Upper lobe of left lung (tissue), 6 donors: Measurements from ENCODE around the gene ATIC. TPM values are rescaled to one million over a fixed set of nuclear protein-coding genes. Genes with fewer than 3 reads are reported as not detected.

ENCODE experiments used
- ATAC-seq, 2 donors: fragments of 200-7000 bp; cut with Tn5 transposase; one replicate each; pipeline ENCODE4 v1.9.1; 2022; ENCODE audit warnings: mild to moderate bottlenecking in 2 of 2, moderate library complexity in 2 of 2; ENCODE audit not compliant: low FRiP score in 2 of 2
- DNase-seq, 2 donors: peaks; one replicate each; pipeline ENCODE4 v3.0.0-alpha.2; 2019 to 2020
- H3K27ac ChIP-seq, 4 donors: fragments of 200-600 bp; sonication (generic); one replicate each; pipeline ENCODE4 v1.5.1; 2016 to 2019
- H3K27me3 ChIP-seq, 4 donors: fragments of 200-600 bp; sonication (generic); one replicate each; pipeline ENCODE4 v1.5.1; 2017 to 2019
- H3K36me3 ChIP-seq, 4 donors: fragments of 200-600 bp; sonication (generic); one replicate each; pipeline ENCODE4 v1.5.1; 2016 to 2019
- H3K4me1 ChIP-seq, 4 donors: fragments of 200-600 bp; sonication (generic); one replicate each; pipeline ENCODE4 v1.5.1; 2018 to 2019
- H3K4me3 ChIP-seq, 4 donors: fragments of 200-600 bp; sonication (generic); one replicate each; pipeline ENCODE4 v1.5.1; 2017 to 2019; ENCODE audit warnings: mild to moderate bottlenecking in 2 of 4, moderate library complexity in 1 of 4
- H3K9me3 ChIP-seq, 4 donors: fragments of 200-600 bp; sonication (generic); one replicate each; pipeline ENCODE4 v1.5.1; 2018 to 2019
- CTCF ChIP-seq, 6 experiments: fragments of 450-650 bp in 4 of 6; fragments of 200-600 bp in 2 of 6; sonication (generic) in 2 of 6; IDR thresholded peaks; one replicate each; pipeline ENCODE4 v1.5.1; 2016 to 2019; ENCODE audit warnings: antibody characterized with exemption in 6 of 6
- EP300 ChIP-seq, 4 donors: sonication (generic); formaldehyde crosslinking; IDR thresholded peaks; one replicate each; pipeline ENCODE4 v1.5.1; 2017; ENCODE audit warnings: antibody characterized with exemption in 4 of 4, control low read depth in 2 of 4
- POLR2A ChIP-seq, 4 donors: fragments of 450-650 bp; IDR thresholded peaks; one replicate each; pipeline ENCODE4 v1.5.1; 2016 to 2017; ENCODE audit warnings: antibody characterized with exemption in 4 of 4, mild to moderate bottlenecking in 2 of 4
- POLR2AphosphoS5 ChIP-seq, 2 donors: sonication (generic); formaldehyde crosslinking; IDR thresholded peaks; one replicate each; pipeline ENCODE4 v1.5.1; 2017; ENCODE audit warnings: antibody characterized with exemption in 2 of 2
- WGBS, 2 donors: methylation state at CpG; one replicate each; pipeline ENCODE4 v1.1.5; 2017 to 2018; 5-methylcytosine and 5-hydroxymethylcytosine counted together
- total RNA-seq, 6 donors: library from RNA; depleted of rRNA in 4 of 6; stranded (reverse); fragments of >200 nt in 4 of 6; gene quantifications; one replicate each; pipeline versions ENCODE4 v1.1.0 to v1.2.1, GENCODE V29; 2016 to 2021
- donor health status: DM: no; HTN: no; CAD: no; lungs with moderate emphysema.
- donor health status: DM: no; HTN: yes; CAD: no; lungs with severe emphysema.

ATIC gene
- total RNA-seq, 6 donors from 2014 or later: 25.1 to 69.2 (median 56.6) TPM

GRCh38 chr2:215369181-215369760 lies 57.4 kb downstream of the ATIC start:
- no peak overlapping the region for H3K27ac ChIP-seq
- 84 to 86% methylated on average over 3 of the region's 3 CpGs for WGBS, 2 donors
- ATAC-seq: no peak
- no peaks in the 10 kb centered on the region for H3K9me3 ChIP-seq
- TF ChIP-seq POLR2A (IDR thresholded peaks at IDR 0.05) (no peak), EP300 (IDR thresholded peaks at IDR 0.05) (no peak), CTCF (IDR thresholded peaks at IDR 0.05) (no peak), POLR2AphosphoS5 (IDR thresholded peaks at IDR 0.05) (no peak)
- no peak for DNase-seq
- H3K4me3 ChIP-seq: no peak overlapping the region
- H3K36me3 ChIP-seq: peaks cover 3 to 56% (median 23%) of the 10 kb centered on the region in 4 donors
- H3K27me3 ChIP-seq: no peaks in the 10 kb centered on the region
- H3K4me1 ChIP-seq: no peaks in the 10 kb centered on the region

GRCh38 chr2:215370112-215370965 lies 58.5 kb downstream of the ATIC start:
- Histone ChIP-seq H3K27ac (no peak overlapping the region), H3K9me3 (no peaks in the 10 kb centered on the region), H3K4me1 (no peaks in the 10 kb centered on the region), H3K4me3 (no peak overlapping the region), H3K27me3 (no peaks in the 10 kb centered on the region), H3K36me3 (peaks cover 7 to 56% (median 27%) of the 10 kb centered on the region in 4 donors)
- TF ChIP-seq EP300 (IDR thresholded peaks at IDR 0.05) (no peak), POLR2A (IDR thresholded peaks at IDR 0.05) (no peak), POLR2AphosphoS5 (IDR thresholded peaks at IDR 0.05) (no peak), CTCF (IDR thresholded peaks at IDR 0.05) (no peak)
- 84 to 87% methylated on average over 14 of the region's 14 CpGs for WGBS, 2 donors
- peak in 1 of 2 donors; percentile 67 for ATAC-seq
- no peak for DNase-seq

GRCh38 chr2:215371915-215372897 lies 60.3 kb downstream of the ATIC start:
- ATAC-seq (peak in 1 of 2 donors; percentile 23), DNase-seq (no peak)
- 89 to 91% methylated on average over 9 to 14 of the region's 14 CpGs for WGBS, 2 donors

GRCh38 chr2:215372968-215373649 lies 61.2 kb downstream of the ATIC start:
- no peaks in the 10 kb centered on the region for H3K27me3 ChIP-seq
- peaks cover 13 to 61% (median 35%) of the 10 kb centered on the region in 4 donors for H3K36me3 ChIP-seq
- no peak overlapping the region for H3K27ac ChIP-seq
- no peaks in the 10 kb centered on the region for H3K4me1 ChIP-seq
- no peak overlapping the region for H3K4me3 ChIP-seq
- 92 to 94% methylated on average over 9 of the region's 9 CpGs for WGBS, 2 donors
- DNase-seq: no peak
- no peak for ATAC-seq
- no peaks in the 10 kb centered on the region for H3K9me3 ChIP-seq
- no peak for TF ChIP-seq CTCF (IDR thresholded peaks at IDR 0.05)
- no peak for TF ChIP-seq EP300 (IDR thresholded peaks at IDR 0.05)
- no peak for TF ChIP-seq POLR2A (IDR thresholded peaks at IDR 0.05)
- TF ChIP-seq POLR2AphosphoS5 (IDR thresholded peaks at IDR 0.05): no peak

More at GRCh38 chr2:215371915-215372897, 60.3 kb downstream of the ATIC start:
- H3K4me1 ChIP-seq: no peaks in the 10 kb centered on the region
- no peak overlapping the region for H3K27ac ChIP-seq
- H3K27me3 ChIP-seq: no peaks in the 10 kb centered on the region
- H3K4me3 ChIP-seq: no peak overlapping the region
- H3K9me3 ChIP-seq: no peaks in the 10 kb centered on the region
- H3K36me3 ChIP-seq: peaks cover 9 to 65% (median 34%) of the 10 kb centered on the region in 4 donors
- no peak for TF ChIP-seq POLR2AphosphoS5 (IDR thresholded peaks at IDR 0.05)
